HG03575 (cell line): ENCODE measurements around the gene USP48.
"Not testable (repeated sequence)": the region's sequence is repeated elsewhere in the genome, so short reads cannot be mapped to it uniquely, and the experiment has no call there.

Source experiments
- ATAC-seq: cut with Tn5 transposase; IDR thresholded peaks from one replicate; pipeline ENCODE4 v1.9.1; 2021; ENCODE audit not compliant: unreplicated experiment, insufficient number of reproducible peaks, low FRiP score; ENCODE audit errors: extremely low read depth

The USP48 gene

GRCh38 chr1:21680381-21680780, 102.6 kb downstream of the USP48 start:
- ATAC-seq, result no peak

- ATAC-seq, result no peak
These were observed 105.8 kb downstream of the USP48 start for GRCh38 chr1:21677168-21677567.

GRCh38 chr1:21674957-21675356, 108.0 kb downstream of the USP48 start:
- no peak for ATAC-seq

GRCh38 chr1:21673853-21674252, 109.1 kb downstream of the USP48 start:
- ATAC-seq, result not testable (repeated sequence)

GRCh38 chr1:21673277-21673780, 109.6 kb downstream of the USP48 start:
- no peak for ATAC-seq

- no peak for ATAC-seq
These were observed 110.3 kb downstream of the USP48 start for GRCh38 chr1:21672478-21673276.

GRCh38 chr1:21671915-21672314, 111.0 kb downstream of the USP48 start:
- no peak for ATAC-seq

GRCh38 chr1:21670956-21671902, 111.7 kb downstream of the USP48 start:
- ATAC-seq, result no peak

GRCh38 chr1:21670059-21670881, 112.7 kb downstream of the USP48 start:
- ATAC-seq, result no peak

GRCh38 chr1:21669258-21670058, 113.5 kb downstream of the USP48 start, which contains the start of gene RAP1GAP:
Gene RAP1GAP, minus strand, starts transcription at chr1:21669357. Its CDS starts 49,325 bp downstream, at chr1:21620032.
- no peak for ATAC-seq

GRCh38 chr1:21668951-21669257, 114.0 kb downstream of the USP48 start:
- ATAC-seq, result no peak

GRCh38 chr1:21668232-21668950, 114.6 kb downstream of the USP48 start:
- no peak for ATAC-seq

- no peak for ATAC-seq
These were observed 115.4 kb downstream of the USP48 start for GRCh38 chr1:21667348-21668231.

GRCh38 chr1:21666576-21667320, 116.2 kb downstream of the USP48 start:
- ATAC-seq, result no peak

- no peak for ATAC-seq
These were observed 117.0 kb downstream of the USP48 start for GRCh38 chr1:21665711-21666575.
